SK-N-SH treated with all-trans-retinoic acid at 6 μM for 48 hours (cell line): ENCODE measurements around the gene KCNK15.

ENCODE experiments used
- ATAC-seq: fragments of 200-7000 bp; cut with Tn5 transposase; 3 replicates; pipeline ENCODE4 v1.9.1; 2020; ENCODE audit warnings: mild to moderate bottlenecking, moderate library complexity
- ARNTL ChIP-seq: fragments of 450-650 bp; formaldehyde crosslinking; IDR thresholded peaks from 2 replicates; pipeline ENCODE4 v1.5.0; 2020; ENCODE audit warnings: low read depth, mild to moderate bottlenecking, moderate library complexity, borderline replicate concordance
- BACH2 ChIP-seq: fragments of 250-450 bp; sonication (Bioruptor Pico); IDR thresholded peaks from 2 replicates; pipeline ENCODE4 v1.9.0; 2021; ENCODE audit warnings: mild to moderate bottlenecking, borderline replicate concordance
- CREB5 ChIP-seq: fragments of 250-450 bp; sonication (Bioruptor Pico); IDR thresholded peaks from 2 replicates; pipeline ENCODE4 v1.5.1; 2020; ENCODE audit warnings: low read depth, mild to moderate bottlenecking, moderate library complexity
- CSDC2 ChIP-seq: fragments of 250-450 bp; sonication (Bioruptor Pico); IDR thresholded peaks from 2 replicates; pipeline ENCODE4 v1.5.0; 2020; ENCODE audit warnings: mild to moderate bottlenecking, moderate library complexity
- CSRNP3 ChIP-seq: fragments of 250-450 bp; sonication (Bioruptor Pico); IDR thresholded peaks from 2 replicates; pipeline ENCODE4 v1.5.1; 2021; ENCODE audit warnings: mild to moderate bottlenecking, moderate library complexity
- ESRRG ChIP-seq: fragments of 250-450 bp; sonication (Bioruptor Pico); IDR thresholded peaks from 2 replicates; pipeline ENCODE4 v1.6.1; 2021; ENCODE audit warnings: mild to moderate bottlenecking
- GLIS3 ChIP-seq: fragments of 250-450 bp; sonication (Bioruptor Pico); IDR thresholded peaks from 2 replicates; pipeline ENCODE4 v1.5.0; 2020; ENCODE audit warnings: mild to moderate bottlenecking, moderate library complexity
- ISL1 ChIP-seq: fragments of 250-450 bp; sonication (Bioruptor Pico); IDR thresholded peaks from 2 replicates; pipeline ENCODE4 v2.1.2; 2022; ENCODE audit warnings: mild to moderate bottlenecking, moderate library complexity
- OSR1 ChIP-seq: fragments of 250-450 bp; sonication (Bioruptor Pico); IDR thresholded peaks from 2 replicates; pipeline ENCODE4 v1.8.0; 2022; ENCODE audit warnings: moderate library complexity, mild to moderate bottlenecking, inconsistent platforms
- PATZ1 ChIP-seq: fragments of 250-450 bp; sonication (Bioruptor Pico); IDR thresholded peaks from 2 replicates; pipeline ENCODE4 v1.8.0; 2020; ENCODE audit warnings: mild to moderate bottlenecking, moderate library complexity, borderline replicate concordance
- POU6F1 ChIP-seq: fragments of 250-450 bp; sonication (Bioruptor Pico); IDR thresholded peaks from 2 replicates; pipeline ENCODE4 v1.8.0; 2021; ENCODE audit warnings: low read depth, mild to moderate bottlenecking, moderate library complexity, borderline replicate concordance
- PPARA ChIP-seq: fragments of 250-450 bp; sonication (Bioruptor Pico); IDR thresholded peaks from 2 replicates; pipeline ENCODE4 v1.5.0; 2020; ENCODE audit warnings: mild to moderate bottlenecking, borderline replicate concordance
- RARB ChIP-seq: fragments of 250-450 bp; sonication (Bioruptor Pico); IDR thresholded peaks from 2 replicates; pipeline ENCODE4 v1.8.0; 2021; ENCODE audit warnings: mild to moderate bottlenecking, moderate library complexity
- SNAI2 ChIP-seq: fragments of 250-450 bp; sonication (Bioruptor Pico); IDR thresholded peaks from 2 replicates; pipeline ENCODE4 v1.5.0; 2020; ENCODE audit warnings: mild to moderate bottlenecking, moderate library complexity
- TCF4 ChIP-seq: fragments of 250-450 bp; sonication (Bioruptor Pico); IDR thresholded peaks from 2 replicates; pipeline ENCODE4 v1.8.0; 2021; ENCODE audit warnings: mild to moderate bottlenecking, moderate library complexity, borderline replicate concordance
- TOX ChIP-seq: fragments of 250-450 bp; sonication (Bioruptor Pico); IDR thresholded peaks from 2 replicates; pipeline ENCODE4 v1.8.0; 2021; ENCODE audit warnings: mild to moderate bottlenecking, moderate library complexity, borderline replicate concordance
- ZC3H10 ChIP-seq: fragments of 250-450 bp; sonication (Bioruptor Pico); IDR thresholded peaks from 2 replicates; pipeline ENCODE4 v1.5.1; 2021; ENCODE audit warnings: mild to moderate bottlenecking, moderate library complexity
- ZFP3 ChIP-seq: fragments of 250-450 bp; sonication (Bioruptor Pico); IDR thresholded peaks from 2 replicates; pipeline ENCODE4 v1.5.0; 2020; ENCODE audit warnings: mild to moderate bottlenecking, moderate library complexity
- ZFP30 ChIP-seq: fragments of 450-650 bp; formaldehyde crosslinking; IDR thresholded peaks from 2 replicates; pipeline ENCODE4 v1.5.0; 2022; ENCODE audit warnings: mild to moderate bottlenecking, moderate library complexity
- ZNF8 ChIP-seq: fragments of 450-650 bp; formaldehyde crosslinking; IDR thresholded peaks from 2 replicates; pipeline ENCODE4 v1.5.0; 2020; ENCODE audit warnings: mild to moderate bottlenecking, moderate library complexity

The KCNK15 gene

GRCh38 chr20:44742304-44743079 lies 3.2 kb upstream of the KCNK15 start:
- TF ChIP-seq ISL1 (CRISPR knock-in tag): no peak
- no peak for TF ChIP-seq ZFP3
- no peak for TF ChIP-seq CREB5 (CRISPR knock-in tag)
- no peak for TF ChIP-seq POU6F1
- no peak for TF ChIP-seq ESRRG (CRISPR knock-in tag)
- no peak for TF ChIP-seq SNAI2 (CRISPR knock-in tag)
- TF ChIP-seq CSRNP3 (CRISPR knock-in tag): no peak
- TF ChIP-seq CSDC2 (CRISPR knock-in tag): no peak
- no peak for TF ChIP-seq ZNF8 (CRISPR knock-in tag)
- no peak for TF ChIP-seq PPARA
- no peak for TF ChIP-seq OSR1 (CRISPR knock-in tag)
- TF ChIP-seq GLIS3: no peak
- TF ChIP-seq TCF4 (CRISPR knock-in tag): no peak
- no peak for TF ChIP-seq TOX (CRISPR knock-in tag)
- TF ChIP-seq BACH2 (CRISPR knock-in tag): no peak
- no peak for TF ChIP-seq ZFP30 (CRISPR knock-in tag)
- TF ChIP-seq, all 23 proteins: peak for 0
- ATAC-seq: no peak

- ATAC-seq: no peak
- TF ChIP-seq ARNTL (CRISPR knock-in tag) (no peak), CSRNP3 (CRISPR knock-in tag) (no peak), ZNF8 (CRISPR knock-in tag) (no peak), TCF4 (CRISPR knock-in tag) (no peak), CSDC2 (CRISPR knock-in tag) (no peak), RARB (CRISPR knock-in tag) (no peak)
Observed at GRCh38 chr20:44743080-44743701, 2.5 kb upstream of the KCNK15 start.

GRCh38 chr20:44743916-44744655 lies 1.6 kb upstream of the KCNK15 start:
- ATAC-seq: no peak
- TF ChIP-seq OSR1 (CRISPR knock-in tag): no peak
- no peak for TF ChIP-seq TCF4 (CRISPR knock-in tag)
- TF ChIP-seq RARB (CRISPR knock-in tag): no peak
- TF ChIP-seq POU6F1: no peak
- no peak for TF ChIP-seq CSRNP3 (CRISPR knock-in tag)
- no peak for TF ChIP-seq ZC3H10 (CRISPR knock-in tag)
- TF ChIP-seq PATZ1 (CRISPR knock-in tag): no peak
- no peak for TF ChIP-seq ZFP30 (CRISPR knock-in tag)
- TF ChIP-seq ZFP3: no peak
- no peak for TF ChIP-seq ESRRG (CRISPR knock-in tag)
- TF ChIP-seq BACH2 (CRISPR knock-in tag): no peak
- TF ChIP-seq CREB5 (CRISPR knock-in tag): no peak
